ENCODE data around the gene MOB2. TPM values are rescaled to one million over a fixed set of nuclear protein-coding genes. Genes with fewer than 3 reads are reported as not detected.

The MOB2 gene
- total RNA-seq, 1 donor from 2014 or later = 50.4 TPM

DNA sequence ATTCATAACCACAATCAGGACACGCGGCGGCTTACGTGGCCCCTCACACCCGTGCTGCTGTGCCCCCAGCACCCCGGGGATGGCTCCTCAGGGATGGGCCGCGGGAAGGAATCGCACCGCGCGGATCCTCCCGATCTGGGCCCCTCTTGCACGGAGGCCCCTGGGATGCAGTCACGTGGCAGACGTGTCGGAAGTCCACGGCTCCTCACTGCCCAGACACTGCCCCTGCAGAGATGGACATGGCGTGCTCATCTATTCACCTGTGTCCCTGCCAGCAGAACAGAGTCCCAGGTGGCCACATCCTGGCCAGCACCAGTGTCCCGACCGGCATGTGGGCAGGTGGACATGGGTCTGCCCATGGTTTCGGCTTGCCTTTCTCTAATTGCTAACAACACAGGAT, 12.8 kb downstream of the MOB2 start:
- Histone ChIP-seq H3K36me3 (peaks cover 98% of the 10 kb centered on the region), H3K4me3 (no peak overlapping the region), H3K27me3 (ENCODE audit: low read depth) (no peaks in the 10 kb centered on the region), H3K27ac (no peak overlapping the region), H3K9me3 (no peaks in the 10 kb centered on the region), H3K4me1 (no peaks in the 10 kb centered on the region)
- ATAC-seq (no peak), DNase-seq (peak; percentile 20)
- intact Hi-C loops (cut with DNase I) = no loop called here
- TF ChIP-seq CTCF (IDR thresholded peaks at IDR 0.05) = no peak

- H3K9me3 ChIP-seq = no peaks in the 10 kb centered on the region
- peak; percentile 11 for DNase-seq
- peaks cover 98% of the 10 kb centered on the region for H3K36me3 ChIP-seq
These were observed 13.5 kb downstream of the MOB2 start for GRCh38 chr11:1473011-1473628.

GRCh38 chr11:1472180-1473005, 14.2 kb downstream of the MOB2 start:
- H3K36me3 ChIP-seq = peaks cover 95% of the 10 kb centered on the region
- intact Hi-C loops (cut with DNase I) = no loop called here
- no peak overlapping the region for H3K27ac ChIP-seq
- DNase-seq (peak; percentile 28), ATAC-seq (no peak)
- no peaks in the 10 kb centered on the region for H3K9me3 ChIP-seq
- H3K27me3 ChIP-seq (ENCODE audit: low read depth) = no peaks in the 10 kb centered on the region
- no peak overlapping the region for H3K4me3 ChIP-seq
- no peak for TF ChIP-seq CTCF (IDR thresholded peaks at IDR 0.05)
- H3K4me1 ChIP-seq = no peaks in the 10 kb centered on the region

More at GRCh38 chr11:1473011-1473628, 13.5 kb downstream of the MOB2 start:
- ATAC-seq = no peak
- Histone ChIP-seq H3K4me3 (no peak overlapping the region), H3K4me1 (no peaks in the 10 kb centered on the region), H3K27ac (no peak overlapping the region), H3K27me3 (ENCODE audit: low read depth) (no peaks in the 10 kb centered on the region)
- intact Hi-C loops (cut with DNase I) = no loop called here
- no peak for TF ChIP-seq CTCF (IDR thresholded peaks at IDR 0.05)

- Histone ChIP-seq H3K4me1 (no peaks in the 10 kb centered on the region), H3K9me3 (no peaks in the 10 kb centered on the region), H3K27ac (no peak overlapping the region), H3K27me3 (ENCODE audit: low read depth) (no peaks in the 10 kb centered on the region), H3K36me3 (peaks cover 88% of the 10 kb centered on the region), H3K4me3 (no peak overlapping the region)
- intact Hi-C loops (cut with DNase I) = no loop called here
- DNase-seq (peak; percentile 25), ATAC-seq (no peak)
- TF ChIP-seq CTCF (IDR thresholded peaks at IDR 0.05) = no peak
These were observed 14.8 kb downstream of the MOB2 start for GRCh38 chr11:1471736-1472135.

GRCh38 chr11:1470681-1471611, 15.6 kb downstream of the MOB2 start:
- intact Hi-C loops (cut with DNase I) = no loop called here

More at GRCh38 chr11:1470681-1471611, 15.6 kb downstream of the MOB2 start:
- no peak overlapping the region for H3K4me3 ChIP-seq
- no peak overlapping the region for H3K27ac ChIP-seq
- TF ChIP-seq CTCF (IDR thresholded peaks at IDR 0.05) = no peak
- peak; percentile 45 for DNase-seq
- peaks cover 80% of the 10 kb centered on the region for H3K36me3 ChIP-seq
- H3K27me3 ChIP-seq (ENCODE audit: low read depth) = no peaks in the 10 kb centered on the region
- no peaks in the 10 kb centered on the region for H3K4me1 ChIP-seq
- no peaks in the 10 kb centered on the region for H3K9me3 ChIP-seq
- ATAC-seq = no peak

All from lower lobe of right lung (tissue), 2 donors.